Ascending aorta (tissue), 2 donors: ENCODE results near the gene FAM78A. TPM values are rescaled to one million over a fixed set of nuclear protein-coding genes. Genes with fewer than 3 reads are reported as not detected.

ENCODE experiments used
- DNase-seq, 2 donors: peaks; one replicate each; pipeline ENCODE4 v3.0.0-alpha.2; 2019; ENCODE audit warnings: low spot score in 2 of 2
- H3K27ac ChIP-seq, 2 donors: fragments of 200-600 bp; sonication (generic); one replicate each; pipeline ENCODE4 v1.5.1; 2016 to 2017; ENCODE audit warnings: mild to moderate bottlenecking in 1 of 2
- H3K27me3 ChIP-seq: fragments of 200-600 bp; sonication (generic); one replicate; pipeline ENCODE4 v1.5.1; 2017
- H3K36me3 ChIP-seq, 2 donors: fragments of 200-600 bp; sonication (generic); one replicate each; pipeline ENCODE4 v1.5.1; 2016
- H3K4me1 ChIP-seq, 2 donors: fragments of 200-600 bp; sonication (generic); one replicate each; pipeline ENCODE4 v1.5.1; 2016 to 2017; ENCODE audit warnings: mild to moderate bottlenecking in 1 of 2
- H3K4me3 ChIP-seq, 2 donors: fragments of 200-600 bp; sonication (generic); one replicate each; pipeline ENCODE4 v1.5.1; 2016 to 2017; ENCODE audit warnings: mild to moderate bottlenecking in 1 of 2
- H3K9me3 ChIP-seq, 2 donors: fragments of 200-600 bp; sonication (generic); one replicate each; pipeline ENCODE4 v1.5.1; 2016
- intact Hi-C: fragments of 100-400 bp; cut with DNase I; formaldehyde crosslinking; loops from one replicate; pipeline ENCODE4 v1.15.1; 2023
- total RNA-seq: library from RNA; depleted of rRNA; stranded (reverse); fragments of >200 nt; gene quantifications from one replicate; pipeline ENCODE4 v1.1.0, GENCODE V29; 2016
- TF ChIP-seq, protein P1 (sequence below), 3 experiments: fragments of 200-600 bp in 2 of 3; fragments of 450-650 bp in 1 of 3; sonication (generic) in 2 of 3; IDR thresholded peaks; one replicate each; pipeline ENCODE4 v1.5.1; 2016 to 2019; ENCODE audit warnings: antibody characterized with exemption in 3 of 3, mild to moderate bottlenecking in 1 of 3, moderate library complexity in 1 of 3

FAM78A gene
- total RNA-seq, 1 donor from 2014 or later: 6.2 TPM

DNA sequence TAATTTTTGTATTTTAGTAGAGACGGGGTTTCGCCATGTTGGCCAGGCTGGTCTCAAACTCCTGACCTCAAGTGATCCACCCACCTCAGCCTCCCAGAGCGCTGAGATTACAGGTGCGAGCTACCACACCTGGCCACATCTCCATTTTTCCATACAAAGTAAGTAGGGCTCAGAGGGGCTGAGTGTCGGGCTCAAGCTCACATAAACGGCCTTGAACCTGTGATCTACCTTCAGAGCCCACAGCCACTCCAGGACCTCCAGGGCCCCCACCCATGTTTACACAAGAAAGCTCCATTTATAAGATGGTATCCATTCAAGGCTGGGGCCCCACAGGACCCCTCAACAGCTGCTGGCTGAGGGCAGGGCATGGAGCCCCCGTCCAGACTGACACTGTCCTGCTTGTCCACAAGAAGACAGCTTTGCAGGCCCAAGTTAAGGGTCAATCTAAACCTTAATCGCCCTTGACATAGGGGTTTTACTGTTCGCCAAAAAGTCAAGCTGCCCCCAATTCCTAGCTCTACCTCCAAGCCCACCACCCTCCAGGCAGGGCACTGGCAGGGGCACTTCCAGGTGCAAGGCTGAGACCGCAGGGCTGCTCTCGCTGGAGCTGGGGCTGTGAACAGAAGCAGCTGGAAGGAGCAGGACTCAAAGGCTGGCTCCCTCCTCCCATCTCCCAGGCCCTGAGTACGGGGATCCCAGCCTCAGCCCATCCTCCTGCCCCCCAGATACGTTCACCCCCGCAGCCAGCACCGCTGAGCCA, 18.9 kb downstream of the FAM78A start:
- intact Hi-C loops: no loop called here
- DNase-seq: no peak
- Histone ChIP-seq H3K4me1 (no peaks in the 10 kb centered on the region), H3K4me3 (no peak overlapping the region), H3K36me3 (peaks cover 0 to 5% of the 10 kb centered on the region in 2 donors), H3K9me3 (no peaks in the 10 kb centered on the region), H3K27me3 (no peaks in the 10 kb centered on the region), H3K27ac (no peak overlapping the region)
- TF ChIP-seq, protein P1, sequence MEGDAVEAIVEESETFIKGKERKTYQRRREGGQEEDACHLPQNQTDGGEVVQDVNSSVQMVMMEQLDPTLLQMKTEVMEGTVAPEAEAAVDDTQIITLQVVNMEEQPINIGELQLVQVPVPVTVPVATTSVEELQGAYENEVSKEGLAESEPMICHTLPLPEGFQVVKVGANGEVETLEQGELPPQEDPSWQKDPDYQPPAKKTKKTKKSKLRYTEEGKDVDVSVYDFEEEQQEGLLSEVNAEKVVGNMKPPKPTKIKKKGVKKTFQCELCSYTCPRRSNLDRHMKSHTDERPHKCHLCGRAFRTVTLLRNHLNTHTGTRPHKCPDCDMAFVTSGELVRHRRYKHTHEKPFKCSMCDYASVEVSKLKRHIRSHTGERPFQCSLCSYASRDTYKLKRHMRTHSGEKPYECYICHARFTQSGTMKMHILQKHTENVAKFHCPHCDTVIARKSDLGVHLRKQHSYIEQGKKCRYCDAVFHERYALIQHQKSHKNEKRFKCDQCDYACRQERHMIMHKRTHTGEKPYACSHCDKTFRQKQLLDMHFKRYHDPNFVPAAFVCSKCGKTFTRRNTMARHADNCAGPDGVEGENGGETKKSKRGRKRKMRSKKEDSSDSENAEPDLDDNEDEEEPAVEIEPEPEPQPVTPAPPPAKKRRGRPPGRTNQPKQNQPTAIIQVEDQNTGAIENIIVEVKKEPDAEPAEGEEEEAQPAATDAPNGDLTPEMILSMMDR (IDR thresholded peaks at IDR 0.05): no peak

DNA sequence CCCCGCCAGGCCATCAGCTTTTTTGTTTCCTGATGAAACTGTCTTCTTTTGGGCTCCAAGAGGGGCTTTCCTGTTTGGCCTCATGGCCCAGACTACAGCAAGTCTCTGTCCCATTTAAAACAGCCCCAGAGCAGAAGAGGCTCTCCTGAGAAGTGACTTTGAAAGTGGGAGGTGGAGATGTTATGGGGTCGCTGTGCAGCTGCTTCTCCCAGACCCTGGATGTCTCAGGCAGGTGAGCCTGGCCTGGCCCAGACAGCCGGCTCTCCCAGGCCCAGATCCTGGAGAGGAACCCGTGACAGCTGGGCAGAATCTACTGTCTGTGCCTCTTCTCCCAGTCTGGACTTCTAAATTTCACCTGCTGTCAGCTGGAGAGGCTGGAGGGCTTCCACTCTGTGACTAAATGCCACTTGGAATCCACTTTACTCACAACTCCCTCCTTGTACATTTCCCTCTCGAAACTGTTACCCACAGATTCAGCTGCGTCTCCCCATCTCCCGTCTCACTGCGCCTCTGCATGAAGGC, 20.6 kb downstream of the FAM78A start:
- no peaks in the 10 kb centered on the region for H3K4me1 ChIP-seq
- H3K36me3 ChIP-seq: peaks cover 0 to 3% of the 10 kb centered on the region in 2 donors
- no peaks in the 10 kb centered on the region for H3K9me3 ChIP-seq
- TF ChIP-seq, protein P1 (IDR thresholded peaks at IDR 0.05): no peak
- no peak overlapping the region for H3K4me3 ChIP-seq
- intact Hi-C loops: no loop called here
- H3K27ac ChIP-seq: peak overlapping the region; percentile 45 to 53
- H3K27me3 ChIP-seq: no peaks in the 10 kb centered on the region
- DNase-seq: no peak

DNA sequence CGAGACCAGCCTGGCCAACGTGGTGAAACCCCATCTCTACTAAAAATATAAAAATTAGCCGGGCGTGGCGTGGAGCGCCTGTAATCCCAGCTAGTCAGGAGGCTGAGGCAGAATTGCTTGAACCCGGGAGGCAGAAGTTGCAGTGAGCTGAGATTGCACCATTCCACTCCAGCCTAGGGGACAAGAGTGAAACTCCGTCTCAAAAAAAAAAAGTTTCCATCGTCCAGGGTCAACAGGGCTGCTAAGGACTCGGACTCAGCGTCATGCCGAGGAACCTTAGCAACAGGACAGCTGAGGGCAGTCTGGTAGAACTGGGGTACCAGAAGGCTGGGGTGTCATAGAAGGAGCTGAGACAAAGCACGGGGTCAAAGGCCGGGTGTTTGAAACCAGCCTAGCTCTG, 21.7 kb downstream of the FAM78A start:
- no peak for DNase-seq
- no peaks in the 10 kb centered on the region for H3K9me3 ChIP-seq
- TF ChIP-seq, protein P1 (IDR thresholded peaks at IDR 0.05): no peak
- intact Hi-C loops: no loop called here
- no peaks in the 10 kb centered on the region for H3K36me3 ChIP-seq
- H3K27ac ChIP-seq: peak overlapping the region in 1 of 2 donors; percentile 26
- H3K27me3 ChIP-seq: no peaks in the 10 kb centered on the region
- H3K4me3 ChIP-seq: no peak overlapping the region
- no peaks in the 10 kb centered on the region for H3K4me1 ChIP-seq

DNA sequence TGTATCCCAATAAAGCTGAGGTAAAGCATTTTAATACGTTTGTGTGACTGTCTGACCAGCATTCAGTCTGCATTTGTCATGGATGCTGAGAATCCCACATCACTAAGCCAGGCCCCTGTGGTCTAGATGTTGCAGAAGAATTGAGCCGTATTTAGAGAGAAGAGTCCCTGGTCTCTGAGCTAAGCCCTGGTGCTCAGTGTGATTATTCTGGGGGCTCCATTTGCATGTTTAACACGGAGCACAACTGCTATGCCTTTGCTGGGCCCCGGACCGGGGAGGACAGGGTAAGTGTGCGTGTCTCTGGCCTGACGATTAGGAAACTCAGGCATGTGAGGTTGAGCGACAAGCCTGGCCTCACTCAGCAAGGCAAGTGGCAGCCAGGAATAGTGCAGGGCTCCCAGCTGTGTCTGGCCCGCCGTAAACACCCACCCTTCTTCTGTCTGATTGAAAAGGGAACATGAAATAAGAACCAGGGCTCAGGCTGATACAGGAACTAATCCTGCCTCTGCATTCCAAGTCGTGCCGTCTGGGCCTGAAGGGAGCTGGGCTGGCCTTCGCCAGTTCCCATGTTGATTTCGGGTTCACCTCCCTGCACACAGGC, 22.3 kb downstream of the FAM78A start:
- no peaks in the 10 kb centered on the region for H3K4me1 ChIP-seq
- no peak overlapping the region for H3K4me3 ChIP-seq
- H3K36me3 ChIP-seq: no peaks in the 10 kb centered on the region
- intact Hi-C loops: no loop called here
- H3K9me3 ChIP-seq: no peaks in the 10 kb centered on the region
- H3K27me3 ChIP-seq: no peaks in the 10 kb centered on the region
- H3K27ac ChIP-seq: peak overlapping the region in 1 of 2 donors; percentile 16
- DNase-seq: no peak
- TF ChIP-seq, protein P1 (IDR thresholded peaks at IDR 0.05): no peak

DNA sequence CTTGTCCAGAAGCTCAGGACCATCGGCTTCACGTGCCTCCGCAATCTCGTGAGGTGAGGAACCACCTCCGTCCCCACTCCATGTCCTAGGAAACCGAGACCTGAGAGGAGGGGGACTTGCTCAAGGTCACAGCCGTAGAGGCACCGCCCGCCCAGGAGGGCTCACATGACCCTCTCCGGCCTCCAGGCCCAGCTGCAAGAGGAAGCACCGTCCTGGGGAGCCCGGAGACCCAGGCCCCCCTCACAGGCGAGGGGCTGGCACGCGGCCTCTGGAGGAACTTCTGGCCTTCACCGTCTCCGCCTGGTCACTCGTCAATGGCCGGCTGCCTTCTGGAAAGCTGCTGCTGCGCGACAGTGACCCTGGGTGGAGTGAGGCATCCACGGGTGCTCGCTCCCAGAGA, 24.2 kb downstream of the FAM78A start:
- Histone ChIP-seq H3K9me3 (no peaks in the 10 kb centered on the region), H3K36me3 (no peaks in the 10 kb centered on the region), H3K4me3 (peak overlapping the region in 1 of 2 donors; percentile 17), H3K27ac (peak overlapping the region in 1 of 2 donors; percentile 41), H3K27me3 (no peaks in the 10 kb centered on the region), H3K4me1 (no peaks in the 10 kb centered on the region)
- DNase-seq: no peak
- TF ChIP-seq, protein P1 (IDR thresholded peaks at IDR 0.05): no peak
- intact Hi-C loops: no loop called here
